Jurkat, Clone E6-1 (cell line): Measurements from ENCODE around the gene ELOVL7.
"Not testable (repeated sequence)": the region's sequence is repeated elsewhere in the genome, so short reads cannot be mapped to it uniquely, and the experiment has no call there.

Experiments used
- DNase-seq: peaks from one replicate; pipeline ENCODE4 v3.0.0-alpha.2; 2011; ENCODE audit warnings: low read depth, low spot score
- H3K4me3 ChIP-seq: 2 replicates; pipeline ENCODE4 v1.5.1; 2011; ENCODE audit warnings: mild to moderate bottlenecking, low read length, control low read depth, moderate library complexity

The ELOVL7 gene

GRCh38 chr5:60803712-60804111 lies 40.4 kb downstream of the ELOVL7 start:
- H3K4me3 ChIP-seq = no peak overlapping the region
- DNase-seq = no peak

GRCh38 chr5:60802986-60803385 lies 41.1 kb downstream of the ELOVL7 start:
- H3K4me3 ChIP-seq = no peak overlapping the region
- no peak for DNase-seq

GRCh38 chr5:60802226-60802625 lies 41.8 kb downstream of the ELOVL7 start:
- no peak for DNase-seq
- H3K4me3 ChIP-seq = no peak overlapping the region

GRCh38 chr5:60797482-60798153 lies 46.5 kb downstream of the ELOVL7 start:
- H3K4me3 ChIP-seq = no peak overlapping the region
- no peak for DNase-seq

GRCh38 chr5:60795424-60795950 lies 48.6 kb downstream of the ELOVL7 start:
- H3K4me3 ChIP-seq, DNase-seq: not testable (repeated sequence)

- no peak for DNase-seq
These were observed 49.4 kb downstream of the ELOVL7 start for GRCh38 chr5:60794691-60795090.

GRCh38 chr5:60792438-60792837 lies 51.6 kb downstream of the ELOVL7 start:
- DNase-seq = no peak
- no peak overlapping the region for H3K4me3 ChIP-seq

More at GRCh38 chr5:60794691-60795090, 49.4 kb downstream of the ELOVL7 start:
- H3K4me3 ChIP-seq = no peak overlapping the region

- DNase-seq = no peak
- no peak overlapping the region for H3K4me3 ChIP-seq
These were observed 54.5 kb downstream of the ELOVL7 start for GRCh38 chr5:60789551-60789950.

GRCh38 chr5:60788863-60789513 lies 55.1 kb downstream of the ELOVL7 start:
- DNase-seq = no peak
- H3K4me3 ChIP-seq = no peak overlapping the region

- H3K4me3 ChIP-seq = no peak overlapping the region
- no peak for DNase-seq
These were observed 64.6 kb downstream of the ELOVL7 start for GRCh38 chr5:60779466-60779865.

GRCh38 chr5:60776343-60776742 lies 67.7 kb downstream of the ELOVL7 start:
- H3K4me3 ChIP-seq = no peak overlapping the region
- no peak for DNase-seq

GRCh38 chr5:60765019-60765709 lies 78.9 kb downstream of the ELOVL7 start:
- no peak for DNase-seq
- no peak overlapping the region for H3K4me3 ChIP-seq

- H3K4me3 ChIP-seq = no peak overlapping the region
- no peak for DNase-seq
These were observed 81.0 kb downstream of the ELOVL7 start for GRCh38 chr5:60763061-60763460.

- no peak overlapping the region for H3K4me3 ChIP-seq
- no peak for DNase-seq
These were observed 89.6 kb downstream of the ELOVL7 start for GRCh38 chr5:60754495-60754894.

GRCh38 chr5:60744682-60745081 lies 99.4 kb downstream of the ELOVL7 start:
- no peak for DNase-seq
- no peak overlapping the region for H3K4me3 ChIP-seq

- H3K4me3 ChIP-seq = no peak overlapping the region
- no peak for DNase-seq
These were observed 100.4 kb downstream of the ELOVL7 start for GRCh38 chr5:60743511-60744314.

GRCh38 chr5:60740322-60740721 lies 103.7 kb downstream of the ELOVL7 start:
- DNase-seq = no peak
- no peak overlapping the region for H3K4me3 ChIP-seq

GRCh38 chr5:60738933-60739332 lies 105.1 kb downstream of the ELOVL7 start:
- H3K4me3 ChIP-seq = no peak overlapping the region
- no peak for DNase-seq

- no peak overlapping the region for H3K4me3 ChIP-seq
- DNase-seq = no peak
These were observed 105.6 kb downstream of the ELOVL7 start for GRCh38 chr5:60738461-60738860.
